Right renal cortex interstitium (tissue), 3 donors: Measurements from ENCODE around the gene NKD2. TPM values are rescaled to one million over a fixed set of nuclear protein-coding genes. Genes with fewer than 3 reads are reported as not detected.

Experiments
- DNase-seq, 3 donors: peaks; one replicate each; pipeline ENCODE4 v3.0.0-alpha.2; 2013; ENCODE audit warnings: low read depth in 3 of 3, low spot score in 2 of 3
- polyA plus RNA-seq, 3 donors: library from polyadenylated mRNA; unstranded; fragments of 120-200 nt; gene quantifications; one replicate each; pipeline ENCODE4 v1.2.1, GENCODE V29; 2013; ENCODE audit not compliant: insufficient read length in 3 of 3

The NKD2 gene
- polyA plus RNA-seq, 3 donors, result 12.9 to 16.9 (median 16.5) TPM

GRCh38 chr5:1066676-1067075, 58.1 kb downstream of the NKD2 start:
- DNase-seq, result no peak

- DNase-seq, result no peak
Observed at GRCh38 chr5:1067141-1068121, 58.8 kb downstream of the NKD2 start.

DNA sequence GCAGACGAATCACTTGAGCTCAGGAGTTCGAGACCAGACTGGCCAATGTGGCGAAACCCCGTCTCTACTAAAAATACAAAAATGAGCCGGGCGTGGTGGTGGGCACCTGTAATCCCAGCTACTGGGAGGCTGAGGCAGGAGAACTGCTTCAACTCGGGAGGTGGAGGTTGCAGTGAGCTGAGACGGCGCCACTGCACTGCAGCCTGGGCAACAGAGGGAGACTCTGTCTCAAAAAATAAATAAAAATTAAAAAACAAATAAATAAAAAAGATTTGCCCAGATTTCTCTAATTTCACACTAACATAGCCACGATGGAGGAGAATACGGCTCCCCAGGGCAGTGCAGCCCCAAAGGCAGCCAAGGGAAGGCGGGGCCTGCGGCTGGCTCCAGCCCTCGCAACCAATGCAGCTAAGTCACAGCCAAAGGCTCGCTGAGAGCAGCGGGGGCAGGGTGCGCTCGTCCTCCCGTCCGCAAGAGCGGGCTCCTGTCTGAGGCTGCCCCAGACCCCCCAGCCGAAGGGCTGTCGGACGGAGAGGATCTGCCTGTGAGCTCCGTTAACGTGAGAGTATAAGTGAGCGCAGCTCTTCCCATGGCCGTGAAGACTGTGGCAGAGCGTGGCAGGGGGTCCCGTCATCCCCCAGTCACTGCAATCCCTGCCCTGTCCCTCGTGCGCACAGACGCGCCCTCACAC, 59.7 kb downstream of the NKD2 start:
- no peak for DNase-seq

DNA sequence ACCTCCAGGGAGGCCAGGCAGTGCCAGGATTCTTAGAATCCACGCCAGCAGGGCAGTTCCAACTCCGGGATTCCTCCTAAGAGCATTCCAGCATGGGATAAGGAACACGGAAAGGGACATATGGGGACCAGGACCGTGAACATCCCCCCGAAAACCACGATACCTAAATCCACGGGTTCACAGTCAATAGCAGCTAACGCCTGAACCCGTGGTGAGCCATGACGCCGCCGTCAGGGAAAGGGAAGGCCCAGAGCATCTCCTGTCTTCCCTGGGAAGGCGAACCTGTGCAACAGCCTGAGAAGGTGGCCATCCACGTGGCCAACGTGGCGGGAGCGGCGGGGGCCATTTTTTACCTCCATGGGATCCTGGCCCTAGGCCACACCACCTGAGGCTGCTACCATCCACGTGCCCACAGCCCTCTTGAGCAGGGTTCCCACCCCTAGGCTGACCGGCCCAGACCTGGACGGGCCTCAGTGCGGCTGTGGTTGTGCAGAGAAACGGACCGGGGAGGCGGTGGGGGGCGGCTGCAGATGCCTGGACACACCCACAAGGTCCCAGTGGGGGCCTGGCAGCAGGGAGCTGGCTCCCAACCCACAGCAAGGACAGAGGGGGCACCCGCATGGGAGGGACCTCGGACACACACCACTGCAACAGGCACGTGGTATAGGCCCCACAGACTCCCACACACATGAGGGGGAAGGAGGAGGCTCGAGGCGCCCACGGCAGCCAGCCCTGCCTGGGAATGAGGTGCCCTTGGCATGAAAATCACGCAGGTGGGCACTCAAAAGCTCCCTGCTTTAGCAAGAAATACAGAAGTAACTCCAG, 60.5 kb downstream of the NKD2 start:
- no peak for DNase-seq

GRCh38 chr5:1069720-1070088, 61.1 kb downstream of the NKD2 start:
- DNase-seq, result no peak

- no peak for DNase-seq
Observed at GRCh38 chr5:1073239-1074102, 64.9 kb downstream of the NKD2 start.

- DNase-seq, result no peak
Observed at GRCh38 chr5:1074226-1074625, 65.6 kb downstream of the NKD2 start.

DNA sequence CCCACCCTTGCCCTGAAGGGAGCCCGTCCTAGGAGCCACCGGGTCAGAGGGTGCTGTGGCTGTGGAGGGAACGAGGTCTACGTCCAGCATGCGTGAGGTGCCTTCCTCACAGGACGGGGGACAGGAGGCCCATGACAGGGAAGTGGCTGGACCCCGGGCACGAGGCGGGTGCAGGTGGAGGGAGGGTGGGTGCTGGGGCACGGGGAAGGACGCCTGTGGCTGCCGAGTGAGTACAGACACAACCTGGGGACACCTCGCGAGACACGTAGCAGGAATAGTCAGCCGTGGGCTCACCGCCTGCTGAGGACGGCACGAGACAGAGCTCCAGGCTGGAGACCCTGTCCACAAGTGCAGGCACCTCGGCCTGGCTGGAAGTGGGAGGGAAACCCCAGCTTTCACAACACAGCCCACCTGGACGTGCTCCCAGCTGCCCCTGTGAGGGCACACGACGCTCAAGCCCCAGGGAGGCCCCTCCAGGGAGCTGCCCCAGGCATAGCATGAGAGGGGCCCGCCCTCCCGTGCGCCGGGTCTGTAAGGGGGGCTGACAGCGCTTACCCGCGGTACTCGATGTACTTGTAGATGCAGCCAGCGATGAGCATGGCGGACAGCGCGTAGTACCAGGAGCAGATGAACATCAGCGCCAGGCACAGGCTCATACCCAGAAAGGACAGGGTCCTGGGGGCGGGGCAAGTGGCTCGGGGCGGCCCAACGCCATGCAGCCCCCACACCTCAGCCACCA, 66.4 kb downstream of the NKD2 start:
- no peak for DNase-seq

DNA sequence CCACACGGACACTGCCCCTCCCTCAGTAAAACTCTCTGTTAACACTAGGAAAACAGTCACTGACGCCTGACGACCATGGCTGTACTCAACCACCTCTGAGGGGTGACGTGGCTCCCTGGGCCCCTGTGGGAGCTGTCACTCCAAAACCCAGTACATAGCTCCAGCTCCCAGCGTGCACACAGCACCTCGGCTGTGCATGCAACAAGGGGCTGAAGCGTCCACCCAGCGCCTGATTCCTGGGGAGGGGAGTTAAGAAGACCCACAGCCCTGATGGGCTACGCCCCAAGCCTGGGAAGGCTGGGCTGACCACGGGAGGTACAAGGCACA, 66.9 kb downstream of the NKD2 start:
- no peak for DNase-seq

DNA sequence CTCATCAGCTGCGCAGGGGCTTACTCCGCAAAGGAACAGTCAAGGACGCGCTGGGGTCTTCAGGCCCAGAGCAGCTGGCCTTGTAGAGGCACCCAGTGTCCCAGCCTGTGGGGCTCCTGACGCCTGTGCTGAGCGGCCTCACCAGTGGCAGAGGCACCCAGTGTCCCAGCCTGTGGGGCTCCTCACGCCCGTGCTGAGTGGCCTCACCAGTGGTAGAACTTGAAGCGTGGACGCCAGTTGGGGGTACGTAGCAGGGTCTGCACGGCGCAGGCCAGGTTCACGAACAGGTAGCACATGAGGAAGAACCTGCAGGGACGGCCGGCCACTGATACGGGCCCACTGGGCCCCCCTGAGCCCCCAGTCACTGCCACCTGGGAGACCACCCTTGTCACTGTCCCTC, 67.3 kb downstream of the NKD2 start:
- no peak for DNase-seq

- DNase-seq, result no peak
Observed at GRCh38 chr5:1076406-1076805, 67.8 kb downstream of the NKD2 start.

DNA sequence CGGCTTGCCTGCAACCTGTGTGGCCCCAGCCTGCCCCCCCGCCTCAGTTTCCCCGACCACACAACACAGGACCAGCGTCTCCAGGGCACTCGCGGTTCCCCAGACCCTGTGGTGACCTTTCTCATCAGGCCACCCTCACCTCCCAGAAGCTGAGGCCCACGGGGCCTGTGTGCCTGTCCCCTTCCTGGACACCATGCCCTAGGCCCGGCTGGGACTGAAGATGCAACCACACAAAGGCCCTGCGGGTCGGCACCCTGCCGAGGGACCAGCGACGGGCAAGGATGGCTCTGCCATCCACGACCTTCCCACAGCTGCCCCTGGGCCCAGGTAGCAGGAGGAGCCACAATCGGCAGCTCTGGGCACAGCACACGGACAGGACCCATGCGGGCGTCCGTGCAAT, 68.4 kb downstream of the NKD2 start:
- no peak for DNase-seq

DNA sequence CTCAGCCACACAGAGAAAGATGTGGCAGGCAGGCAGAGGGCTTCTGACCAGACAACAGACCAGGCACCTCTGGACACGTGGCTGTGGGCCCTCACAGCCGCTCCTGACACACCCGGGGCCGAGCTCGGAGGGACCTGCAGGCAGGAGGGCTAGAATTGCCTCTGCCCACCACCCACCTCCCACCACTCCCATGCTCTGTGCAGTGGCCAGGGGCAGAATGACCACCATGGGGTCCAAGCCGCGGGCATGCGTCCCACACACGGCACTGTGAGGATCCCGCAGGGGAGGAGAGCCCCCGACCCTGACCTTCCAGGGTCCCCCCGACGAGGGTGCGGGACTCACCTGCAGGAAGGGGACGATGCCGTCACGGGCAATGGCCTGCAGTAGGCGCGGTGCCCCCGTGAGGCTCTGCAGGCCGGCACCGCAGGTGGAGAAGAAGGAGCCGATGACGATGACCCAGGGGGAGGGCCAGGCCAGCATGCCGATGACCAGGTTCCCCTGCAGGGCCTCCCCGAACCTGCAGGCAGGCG, 69.0 kb downstream of the NKD2 start:
- DNase-seq, result no peak

- DNase-seq, result no peak
Observed at GRCh38 chr5:1078206-1078605, 69.6 kb downstream of the NKD2 start.

DNA sequence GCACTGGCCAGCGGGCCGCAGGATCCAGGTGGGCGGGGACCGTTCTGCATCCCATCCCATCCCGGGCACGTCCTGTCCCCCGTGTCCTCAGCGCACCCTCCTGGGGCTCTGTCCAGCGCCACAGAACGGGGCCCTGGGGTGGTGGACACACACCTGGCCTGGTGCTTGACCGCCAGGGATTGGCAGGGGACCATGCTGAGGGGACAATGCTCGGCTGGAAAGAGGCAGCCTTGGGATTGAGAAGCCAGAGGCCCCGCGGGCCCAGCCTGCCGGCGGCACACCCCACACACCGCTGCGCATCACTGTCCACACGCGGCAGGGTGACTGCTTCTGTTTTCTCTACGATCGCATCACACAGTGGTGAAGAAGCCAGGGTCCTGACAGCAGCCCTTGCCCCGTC, 70.2 kb downstream of the NKD2 start:
- no peak for DNase-seq

GRCh38 chr5:1079486-1079885, 70.9 kb downstream of the NKD2 start:
- DNase-seq, result no peak

- no peak for DNase-seq
Observed at GRCh38 chr5:1079961-1080360, 71.4 kb downstream of the NKD2 start.

- DNase-seq, result no peak
Observed at GRCh38 chr5:1080432-1080831, 71.8 kb downstream of the NKD2 start.

- no peak for DNase-seq
Observed at GRCh38 chr5:1081519-1081918, 72.9 kb downstream of the NKD2 start.
